ENCODE results near the gene DCD.

Gene DCD

DNA sequence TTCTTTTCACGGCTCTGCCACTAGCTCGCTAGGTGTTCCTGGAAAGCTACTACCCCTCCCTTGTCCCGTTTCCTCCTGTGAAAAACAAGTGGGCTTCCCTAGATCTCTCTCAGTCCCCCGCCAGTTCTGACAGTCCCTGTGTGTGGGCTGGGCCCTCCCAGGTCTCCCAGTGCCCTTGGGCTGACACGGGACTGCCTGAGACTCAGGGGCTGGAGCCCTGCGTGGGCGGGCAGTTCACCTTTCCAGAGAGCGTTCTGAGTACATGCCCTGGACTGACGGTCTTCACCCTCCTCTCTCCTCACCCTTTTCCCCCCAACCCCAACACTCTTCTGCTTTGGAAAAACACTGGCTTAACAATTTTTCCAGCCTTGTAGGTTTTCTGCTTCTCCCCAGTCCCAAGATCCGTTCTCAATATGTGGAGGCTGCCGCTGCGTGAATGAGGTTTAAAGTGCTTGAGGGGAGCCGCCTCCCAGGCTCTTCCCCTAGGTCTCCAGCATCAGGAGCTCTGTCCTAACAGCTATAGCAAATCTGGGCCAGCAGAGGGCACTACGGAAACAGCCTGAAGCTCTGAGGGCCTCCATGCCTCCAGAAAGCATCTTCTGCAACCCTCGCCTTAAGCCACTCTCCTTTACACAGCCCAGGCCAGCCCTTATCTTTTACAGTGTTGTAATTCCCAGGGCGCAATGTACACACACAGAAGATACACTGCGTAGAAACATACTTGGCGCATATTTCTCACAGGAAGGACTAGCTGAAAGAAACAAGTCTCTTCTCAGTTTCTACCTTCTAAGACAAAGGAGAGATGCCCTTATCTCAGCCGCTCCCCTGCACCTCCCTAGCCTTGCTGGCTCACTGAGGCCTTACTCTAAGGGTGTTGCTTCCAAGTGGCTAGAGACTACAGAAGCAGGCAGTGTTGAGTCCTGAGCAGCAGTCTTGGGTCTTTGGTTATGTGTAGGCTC, 10.4 kb upstream of the DCD start:
- Histone ChIP-seq H3K79me2 (no peaks in the 10 kb centered on the region), H3K4me3 (ENCODE audit: low read depth, low read length) (no peak overlapping the region), H3K4me2 (ENCODE audit: low read length) (no peak overlapping the region), H3K36me3 (ENCODE audit: control insufficient read depth, insufficient read depth, low read length) (no peaks in the 10 kb centered on the region), H2AFZ (no peak overlapping the region), H3K9ac (no peak overlapping the region), H3K9me3 (ENCODE audit: control insufficient read depth, low read length) (no peaks in the 10 kb centered on the region), H3K4me1 (no peaks in the 10 kb centered on the region), H3K27me3 (ENCODE audit: control insufficient read depth, insufficient read depth, low read length) (no peaks in the 10 kb centered on the region), H3K27ac (no peak overlapping the region)
- TF ChIP-seq, protein P1, sequence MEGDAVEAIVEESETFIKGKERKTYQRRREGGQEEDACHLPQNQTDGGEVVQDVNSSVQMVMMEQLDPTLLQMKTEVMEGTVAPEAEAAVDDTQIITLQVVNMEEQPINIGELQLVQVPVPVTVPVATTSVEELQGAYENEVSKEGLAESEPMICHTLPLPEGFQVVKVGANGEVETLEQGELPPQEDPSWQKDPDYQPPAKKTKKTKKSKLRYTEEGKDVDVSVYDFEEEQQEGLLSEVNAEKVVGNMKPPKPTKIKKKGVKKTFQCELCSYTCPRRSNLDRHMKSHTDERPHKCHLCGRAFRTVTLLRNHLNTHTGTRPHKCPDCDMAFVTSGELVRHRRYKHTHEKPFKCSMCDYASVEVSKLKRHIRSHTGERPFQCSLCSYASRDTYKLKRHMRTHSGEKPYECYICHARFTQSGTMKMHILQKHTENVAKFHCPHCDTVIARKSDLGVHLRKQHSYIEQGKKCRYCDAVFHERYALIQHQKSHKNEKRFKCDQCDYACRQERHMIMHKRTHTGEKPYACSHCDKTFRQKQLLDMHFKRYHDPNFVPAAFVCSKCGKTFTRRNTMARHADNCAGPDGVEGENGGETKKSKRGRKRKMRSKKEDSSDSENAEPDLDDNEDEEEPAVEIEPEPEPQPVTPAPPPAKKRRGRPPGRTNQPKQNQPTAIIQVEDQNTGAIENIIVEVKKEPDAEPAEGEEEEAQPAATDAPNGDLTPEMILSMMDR (IDR thresholded peaks at IDR 0.05), result peak; percentile 38

DNA sequence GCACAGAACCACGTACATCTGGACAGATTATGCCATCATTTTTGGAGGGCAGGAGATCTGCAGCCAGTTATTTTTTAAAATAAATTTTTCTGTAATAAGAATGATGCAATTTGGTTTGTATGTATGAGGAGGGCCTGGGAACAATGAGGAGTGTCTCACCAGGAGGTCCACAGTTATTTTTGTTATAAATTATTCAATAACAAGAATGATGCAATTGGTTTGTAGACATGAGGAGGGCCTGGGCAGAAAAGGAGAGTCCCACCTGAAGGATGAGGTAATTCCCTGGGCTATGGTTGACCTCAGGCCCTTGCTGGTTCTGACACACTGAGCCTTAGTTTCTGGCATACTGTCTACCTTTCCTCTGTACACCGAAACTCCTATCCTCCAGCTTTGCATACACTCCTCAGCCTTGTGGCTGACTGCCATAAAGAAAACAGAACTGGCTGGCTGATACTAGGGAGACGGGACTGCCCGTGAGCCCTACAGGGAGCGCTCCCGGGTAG, 9.0 kb upstream of the DCD start:
- H3K79me2 ChIP-seq, result no peaks in the 10 kb centered on the region
- H3K9me3 ChIP-seq (ENCODE audit: control insufficient read depth, low read length), result no peaks in the 10 kb centered on the region
- no peak overlapping the region for H3K27ac ChIP-seq
- H3K4me3 ChIP-seq (ENCODE audit: low read depth, low read length), result no peak overlapping the region
- no peaks in the 10 kb centered on the region for H3K27me3 ChIP-seq (ENCODE audit: control insufficient read depth, insufficient read depth, low read length)
- H3K4me1 ChIP-seq, result no peaks in the 10 kb centered on the region
- no peak overlapping the region for H3K4me2 ChIP-seq (ENCODE audit: low read length)
- H2AFZ ChIP-seq, result no peak overlapping the region
- no peaks in the 10 kb centered on the region for H3K36me3 ChIP-seq (ENCODE audit: control insufficient read depth, insufficient read depth, low read length)
- H3K9ac ChIP-seq, result no peak overlapping the region
- TF ChIP-seq, protein P1 (IDR thresholded peaks at IDR 0.05), result no peak

DNA sequence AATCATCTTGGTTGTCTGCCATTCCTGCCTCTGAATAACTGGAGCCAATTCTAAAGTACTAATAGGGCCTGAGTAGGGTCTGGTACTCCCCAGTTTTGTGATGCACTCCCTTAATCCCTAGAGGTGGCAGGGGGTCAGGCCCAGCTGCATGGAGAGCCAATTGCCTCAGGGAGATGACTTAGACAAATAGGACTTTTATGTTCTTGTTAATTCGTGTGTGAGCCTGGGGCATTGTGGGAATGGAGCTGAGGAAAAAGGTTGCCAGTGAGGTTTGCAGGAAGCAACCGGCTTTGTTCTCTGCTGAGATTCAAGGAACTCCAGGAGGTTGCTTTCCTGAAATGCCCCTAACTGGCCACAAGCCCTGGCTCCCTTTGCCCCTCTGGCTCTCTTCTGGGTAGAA, 6.8 kb upstream of the DCD start:
- Histone ChIP-seq H3K79me2 (no peaks in the 10 kb centered on the region), H3K4me3 (ENCODE audit: low read depth, low read length) (no peak overlapping the region), H2AFZ (no peak overlapping the region), H3K4me1 (no peaks in the 10 kb centered on the region), H3K9ac (no peak overlapping the region), H3K4me2 (ENCODE audit: low read length) (no peak overlapping the region), H3K36me3 (ENCODE audit: control insufficient read depth, insufficient read depth, low read length) (no peaks in the 10 kb centered on the region), H3K9me3 (ENCODE audit: control insufficient read depth, low read length) (no peaks in the 10 kb centered on the region), H3K27me3 (ENCODE audit: control insufficient read depth, insufficient read depth, low read length) (no peaks in the 10 kb centered on the region), H3K27ac (no peak overlapping the region)
- TF ChIP-seq, protein P1 (IDR thresholded peaks at IDR 0.05), result no peak

DNA sequence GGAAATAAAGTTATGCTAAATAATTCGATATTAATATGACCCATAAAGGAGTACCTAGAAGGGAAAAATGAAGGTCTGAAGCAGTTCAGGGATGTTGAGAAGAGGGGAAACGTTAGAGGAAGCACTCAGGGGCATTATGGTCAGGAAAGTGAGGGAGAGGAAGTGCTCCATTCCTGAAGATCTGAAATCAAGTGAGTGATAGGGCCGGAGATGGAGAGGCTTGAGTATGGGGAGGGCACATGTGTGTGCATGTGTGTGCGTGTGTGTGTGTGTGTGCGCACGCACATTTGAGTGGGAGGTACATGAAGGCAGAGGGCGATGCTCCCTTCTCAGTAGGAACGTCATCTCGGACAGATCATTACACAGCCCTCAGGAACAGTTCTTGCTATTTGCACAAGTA, 4.9 kb upstream of the DCD start:
- no peak overlapping the region for H3K9ac ChIP-seq
- H2AFZ ChIP-seq, result no peak overlapping the region
- no peaks in the 10 kb centered on the region for H3K36me3 ChIP-seq (ENCODE audit: control insufficient read depth, insufficient read depth, low read length)
- no peak overlapping the region for H3K27ac ChIP-seq
- no peaks in the 10 kb centered on the region for H3K9me3 ChIP-seq (ENCODE audit: control insufficient read depth, low read length)
- TF ChIP-seq, protein P1 (IDR thresholded peaks at IDR 0.05), result no peak
- H3K4me3 ChIP-seq (ENCODE audit: low read depth, low read length), result no peak overlapping the region
- H3K4me2 ChIP-seq (ENCODE audit: low read length), result no peak overlapping the region
- no peaks in the 10 kb centered on the region for H3K27me3 ChIP-seq (ENCODE audit: control insufficient read depth, insufficient read depth, low read length)
- no peaks in the 10 kb centered on the region for H3K4me1 ChIP-seq
- H3K79me2 ChIP-seq, result no peaks in the 10 kb centered on the region
